Neural progenitor cell (in vitro differentiated cells): ENCODE measurements around the gene UQCC2. TPM values are rescaled to one million over a fixed set of nuclear protein-coding genes. Genes with fewer than 3 reads are reported as not detected.
A peak's percentile ranks its signal among the peaks of the same experiment; 100 is the strongest.

Source experiments
- DNase-seq: peaks from one replicate; pipeline ENCODE4 v3.0.0-alpha.2; 2016; ENCODE audit warnings: low spot score
- H2AFZ ChIP-seq: fragments of 200-600 bp; sonication (generic); replicated peaks from 2 replicates; pipeline ENCODE4 v1.6.1; 2016; ENCODE audit warnings: antibody characterized with exemption
- H3F3A ChIP-seq: fragments of 200-600 bp; sonication (generic); 2 replicates; pipeline ENCODE4 v1.6.1; 2016; ENCODE audit warnings: antibody characterized with exemption, low read depth
- H3K27ac ChIP-seq: fragments of 200-600 bp; sonication (generic); 2 replicates; pipeline ENCODE4 v1.5.1; 2016; ENCODE audit warnings: mild to moderate bottlenecking
- H3K27me3 ChIP-seq: fragments of 200-600 bp; sonication (generic); 2 replicates; pipeline ENCODE4 v1.6.1; 2016; ENCODE audit warnings: mild to moderate bottlenecking, moderate library complexity
- H3K36me3 ChIP-seq: fragments of 200-600 bp; sonication (generic); 2 replicates; pipeline ENCODE4 v1.5.1; 2016
- H3K4me1 ChIP-seq: fragments of 200-600 bp; sonication (generic); 2 replicates; pipeline ENCODE4 v1.6.1; 2016; ENCODE audit warnings: mixed run types
- H3K4me2 ChIP-seq: fragments of 200-600 bp; sonication (generic); 2 replicates; pipeline ENCODE4 v1.6.1; 2016
- H3K4me3 ChIP-seq: fragments of 200-600 bp; sonication (generic); 2 replicates; pipeline ENCODE4 v1.5.1; 2016
- H3K79me2 ChIP-seq: fragments of 200-600 bp; sonication (generic); 2 replicates; pipeline ENCODE4 v1.6.1; 2016; ENCODE audit warnings: low read depth
- H3K9ac ChIP-seq: fragments of 200-600 bp; sonication (generic); 2 replicates; pipeline ENCODE4 v1.6.1; 2016
- H3K9me3 ChIP-seq: fragments of 200-600 bp; sonication (generic); 2 replicates; pipeline ENCODE4 v1.5.1; 2016; ENCODE audit warnings: low read depth
- H4K20me1 ChIP-seq: fragments of 200-600 bp; sonication (generic); 2 replicates; pipeline ENCODE4 v1.6.1; 2016; ENCODE audit warnings: low read depth
- H3K27ac Mint-ChIP-seq: 3 replicates; pipeline ENCODE4 v1.8.0; 2021; ENCODE audit warnings: mixed read lengths
- H3K27me3 Mint-ChIP-seq: 2 replicates; pipeline ENCODE4 v1.8.0; 2022; ENCODE audit warnings: low read depth, mild to moderate bottlenecking, inconsistent platforms, moderate library complexity, mixed read lengths; ENCODE audit not compliant: insufficient read depth
- H3K36me3 Mint-ChIP-seq: 3 replicates; pipeline ENCODE4 v1.8.0; 2021; ENCODE audit warnings: mixed read lengths
- H3K4me1 Mint-ChIP-seq: 3 replicates; pipeline ENCODE4 v1.8.0; 2021; ENCODE audit warnings: mixed read lengths
- H3K4me3 Mint-ChIP-seq: 3 replicates; pipeline ENCODE4 v1.8.0; 2021; ENCODE audit warnings: mild to moderate bottlenecking, moderate library complexity, mixed read lengths
- H3K9me3 Mint-ChIP-seq: 3 replicates; pipeline ENCODE4 v1.8.0; 2020; ENCODE audit warnings: mixed read lengths
- CTCF ChIP-seq: fragments of 200-600 bp; sonication (generic); IDR thresholded peaks from 2 replicates; pipeline ENCODE4 v1.5.1; 2017; ENCODE audit warnings: antibody characterized with exemption, mild to moderate bottlenecking
- EZH2 ChIP-seq: fragments of 200-600 bp; sonication (generic); IDR thresholded peaks from 2 replicates; pipeline ENCODE4 v1.6.1; 2017; ENCODE audit warnings: antibody characterized with exemption, mild to moderate bottlenecking, moderate library complexity
- EZH2phosphoT487 ChIP-seq: fragments of 200-600 bp; sonication (generic); IDR thresholded peaks from 2 replicates; pipeline ENCODE4 v1.6.1; 2017; ENCODE audit warnings: antibody characterized with exemption
- total RNA-seq: library from RNA; depleted of rRNA; stranded (reverse); fragments of >200 nt; gene quantifications from 2 replicates; pipeline ENCODE4 v1.2.3, GENCODE V29; 2015; ENCODE audit warnings: low replicate concordance

Gene UQCC2
- total RNA-seq, 1 donor from 2014 or later, result 95.9 TPM

- Mint-ChIP-seq H3K4me1 (peaks cover 21% of the 10 kb centered on the region), H3K4me3 (no peak overlapping the region), H3K27ac (no peak overlapping the region), H3K9me3 (no peaks in the 10 kb centered on the region), H3K36me3 (peaks cover 19% of the 10 kb centered on the region), H3K27me3 (no peaks in the 10 kb centered on the region)
- H3K4me3 ChIP-seq, result no peak overlapping the region
- TF ChIP-seq CTCF, result no peak
- no peak for TF ChIP-seq EZH2
- TF ChIP-seq EZH2phosphoT487, result no peak
- no peaks in the 10 kb centered on the region for H3K36me3 ChIP-seq
- no peak overlapping the region for H3K9ac ChIP-seq
- H2AFZ ChIP-seq, result no peak overlapping the region
- no peaks in the 10 kb centered on the region for H3K27me3 ChIP-seq
- no peaks in the 10 kb centered on the region for H3K9me3 ChIP-seq
- peaks cover 28% of the 10 kb centered on the region for H4K20me1 ChIP-seq
- no peak overlapping the region for H3K27ac ChIP-seq
- H3F3A ChIP-seq, result peaks cover 9% of the 10 kb centered on the region
- peaks cover 14% of the 10 kb centered on the region for H3K4me1 ChIP-seq
- no peak for DNase-seq
- H3K4me2 ChIP-seq, result no peak overlapping the region
- peaks cover 27% of the 10 kb centered on the region for H3K79me2 ChIP-seq
Observed at GRCh38 chr6:33705955-33706725, 5.4 kb downstream of the UQCC2 start.

GRCh38 chr6:33705268-33705885, 6.1 kb downstream of the UQCC2 start:
- Histone ChIP-seq H3F3A (peaks cover 14% of the 10 kb centered on the region), H3K4me1 (peaks cover 6% of the 10 kb centered on the region), H4K20me1 (peaks cover 32% of the 10 kb centered on the region), H3K27ac (no peak overlapping the region), H3K79me2 (peaks cover 20% of the 10 kb centered on the region), H3K4me2 (no peak overlapping the region), H2AFZ (no peak overlapping the region), H3K4me3 (no peak overlapping the region), H3K9ac (no peak overlapping the region), H3K36me3 (no peaks in the 10 kb centered on the region), H3K9me3 (no peaks in the 10 kb centered on the region), H3K27me3 (no peaks in the 10 kb centered on the region)
- no peak overlapping the region for H3K4me3 Mint-ChIP-seq
- DNase-seq, result no peak
- peaks cover 17% of the 10 kb centered on the region for H3K36me3 Mint-ChIP-seq
- TF ChIP-seq EZH2phosphoT487, result no peak
- no peak for TF ChIP-seq CTCF
- no peak overlapping the region for H3K27ac Mint-ChIP-seq
- peaks cover 14% of the 10 kb centered on the region for H3K4me1 Mint-ChIP-seq
- H3K27me3 Mint-ChIP-seq, result no peaks in the 10 kb centered on the region
- H3K9me3 Mint-ChIP-seq, result no peaks in the 10 kb centered on the region

GRCh38 chr6:33704215-33705066, 7.1 kb downstream of the UQCC2 start:
- TF ChIP-seq EZH2phosphoT487, result no peak
- Mint-ChIP-seq H3K9me3 (no peaks in the 10 kb centered on the region), H3K27me3 (peaks cover 2% of the 10 kb centered on the region), H3K4me1 (peaks cover 11% of the 10 kb centered on the region), H3K27ac (peak overlapping the region; percentile 13), H3K36me3 (peaks cover 12% of the 10 kb centered on the region), H3K4me3 (no peak overlapping the region)
- Histone ChIP-seq H3K27ac (no peak overlapping the region), H3K79me2 (peaks cover 15% of the 10 kb centered on the region), H2AFZ (no peak overlapping the region), H3K4me2 (no peak overlapping the region), H4K20me1 (peaks cover 41% of the 10 kb centered on the region), H3K27me3 (no peaks in the 10 kb centered on the region), H3K4me3 (no peak overlapping the region), H3K9ac (no peak overlapping the region), H3K9me3 (no peaks in the 10 kb centered on the region), H3K36me3 (peaks cover 6% of the 10 kb centered on the region), H3F3A (peaks cover 18% of the 10 kb centered on the region), H3K4me1 (no peaks in the 10 kb centered on the region)
- no peak for DNase-seq
